CD4-positive, alpha-beta T cell treated with Interleukin-1 beta for 1 hour (primary cell): ENCODE results near the gene PTPN23.
"Not testable (repeated sequence)": the region's sequence is repeated elsewhere in the genome, so short reads cannot be mapped to it uniquely, and the experiment has no call there.

Experiments used
- DNase-seq, 2 donors: peaks; one replicate each; pipeline ENCODE4 v3.0.0-alpha.2; 2020 to 2022

Gene PTPN23

GRCh38 chr3:47452453-47453215 lies 71.8 kb downstream of the PTPN23 start:
- DNase-seq, result no peak

GRCh38 chr3:47455806-47456452 lies 75.1 kb downstream of the PTPN23 start:
- DNase-seq, result no peak

- DNase-seq, result no peak
Measured at GRCh38 chr3:47456984-47457383, 76.2 kb downstream of the PTPN23 start.

GRCh38 chr3:47459534-47460085 lies 78.8 kb downstream of the PTPN23 start:
- DNase-seq, result not testable (repeated sequence)
